Measurements from ENCODE around the gene FOXR1. TPM values are rescaled to one million over a fixed set of nuclear protein-coding genes. Genes with fewer than 3 reads are reported as not detected.

The FOXR1 gene
- total RNA-seq, 3 donors from 2014 or later (not counting 1 experiment from before 2014, with no cell fraction given): not detected

DNA sequence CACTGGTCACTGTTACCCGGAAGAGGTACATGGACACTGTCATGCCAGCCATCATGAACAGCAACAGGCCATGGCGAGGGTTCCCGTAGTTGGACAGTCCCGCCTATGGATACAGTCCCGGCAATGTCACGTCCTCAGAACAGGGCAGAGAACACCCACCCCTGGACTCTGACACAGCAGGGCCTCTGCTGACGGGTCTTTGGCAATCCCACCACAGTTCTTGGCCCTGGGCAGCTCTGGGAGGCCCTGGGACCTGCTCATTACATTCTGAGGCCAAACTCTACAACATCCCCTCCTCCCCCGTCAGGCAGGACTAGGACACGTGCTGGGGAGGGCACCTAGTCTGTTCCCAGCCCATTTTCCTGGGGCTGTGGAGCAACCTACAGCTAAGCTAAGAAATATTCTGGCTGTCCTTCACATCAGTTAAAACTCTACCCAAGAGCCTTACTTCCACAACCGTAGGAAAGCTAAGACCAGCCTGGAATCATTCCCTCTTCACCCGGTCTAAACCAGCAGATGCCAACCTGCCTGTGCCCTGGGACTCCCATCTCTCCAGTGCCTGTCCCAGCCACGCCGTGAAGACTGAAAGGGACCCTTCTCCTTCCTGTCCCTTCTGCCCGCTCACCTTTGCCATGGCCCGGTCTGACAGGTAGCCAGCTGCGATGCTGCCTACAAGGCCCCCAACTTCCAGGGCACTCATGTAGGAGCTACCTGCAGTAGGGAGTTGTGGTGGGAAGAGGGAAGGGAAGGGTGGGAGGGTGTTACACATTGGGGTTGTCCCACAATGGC, 54.6 kb downstream of the FOXR1 start:
- no peaks in the 10 kb centered on the region for H3K9me3 Mint-ChIP-seq
- H3K4me3 ChIP-seq (ENCODE audit: low read length): no peak overlapping the region
- no peaks in the 10 kb centered on the region for H3K9me3 ChIP-seq (ENCODE audit: control insufficient read depth, insufficient read depth, low read length)
- ATAC-seq: no peak
- peaks cover 8% of the 10 kb centered on the region for H3K36me3 Mint-ChIP-seq
- H3K27me3 ChIP-seq (ENCODE audit: control insufficient read depth, insufficient read depth, low read length): no peaks in the 10 kb centered on the region
- H3K4me1 ChIP-seq (ENCODE audit: control insufficient read depth, insufficient read depth, low read length): peaks cover 10% of the 10 kb centered on the region
- H3K4me1 Mint-ChIP-seq: peaks cover 6 to 21% of the 10 kb centered on the region in 2 donors
- no peak overlapping the region for H3K4me3 Mint-ChIP-seq
- intact Hi-C loops (cut with micrococcal nuclease): no loop called here
- peak overlapping the region in 1 of 2 donors; percentile 80 for H3K27ac Mint-ChIP-seq
- DNase-seq: no peak
- TF ChIP-seq, protein P1, sequence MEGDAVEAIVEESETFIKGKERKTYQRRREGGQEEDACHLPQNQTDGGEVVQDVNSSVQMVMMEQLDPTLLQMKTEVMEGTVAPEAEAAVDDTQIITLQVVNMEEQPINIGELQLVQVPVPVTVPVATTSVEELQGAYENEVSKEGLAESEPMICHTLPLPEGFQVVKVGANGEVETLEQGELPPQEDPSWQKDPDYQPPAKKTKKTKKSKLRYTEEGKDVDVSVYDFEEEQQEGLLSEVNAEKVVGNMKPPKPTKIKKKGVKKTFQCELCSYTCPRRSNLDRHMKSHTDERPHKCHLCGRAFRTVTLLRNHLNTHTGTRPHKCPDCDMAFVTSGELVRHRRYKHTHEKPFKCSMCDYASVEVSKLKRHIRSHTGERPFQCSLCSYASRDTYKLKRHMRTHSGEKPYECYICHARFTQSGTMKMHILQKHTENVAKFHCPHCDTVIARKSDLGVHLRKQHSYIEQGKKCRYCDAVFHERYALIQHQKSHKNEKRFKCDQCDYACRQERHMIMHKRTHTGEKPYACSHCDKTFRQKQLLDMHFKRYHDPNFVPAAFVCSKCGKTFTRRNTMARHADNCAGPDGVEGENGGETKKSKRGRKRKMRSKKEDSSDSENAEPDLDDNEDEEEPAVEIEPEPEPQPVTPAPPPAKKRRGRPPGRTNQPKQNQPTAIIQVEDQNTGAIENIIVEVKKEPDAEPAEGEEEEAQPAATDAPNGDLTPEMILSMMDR (IDR thresholded peaks at IDR 0.05): no peak
- H3K36me3 ChIP-seq (ENCODE audit: control insufficient read depth, insufficient read depth, low read length): peaks cover 44% of the 10 kb centered on the region
- H3K27me3 Mint-ChIP-seq (ENCODE audit: low read depth in 2 of 2): no peaks in the 10 kb centered on the region
- 94% methylated on average over 16 of the region's 16 CpGs for WGBS (ENCODE audit: insufficient coverage)
- no peak overlapping the region for H3K27ac ChIP-seq (ENCODE audit: low read length)

DNA sequence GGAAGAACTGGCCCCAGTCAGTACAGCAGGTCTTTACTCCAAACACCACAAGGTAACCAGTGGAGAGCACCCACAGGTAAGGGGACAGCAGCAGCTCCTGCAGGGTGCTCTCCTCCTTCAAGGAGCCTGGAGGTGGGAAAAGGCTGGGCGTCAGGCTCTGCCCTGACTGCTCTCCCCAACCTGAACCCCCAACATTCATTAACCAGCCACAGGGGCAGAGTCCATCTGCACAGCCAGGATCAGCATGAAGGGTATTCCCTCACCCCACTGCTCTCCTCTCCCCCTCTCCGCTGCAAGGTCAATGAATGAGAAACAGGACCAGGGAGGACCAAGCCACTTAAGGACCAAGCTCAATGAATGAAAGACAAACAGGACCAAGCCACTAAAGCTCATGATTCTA, 55.4 kb downstream of the FOXR1 start:
- Histone ChIP-seq H3K9me3 (ENCODE audit: control insufficient read depth, insufficient read depth, low read length) (no peaks in the 10 kb centered on the region), H3K36me3 (ENCODE audit: control insufficient read depth, insufficient read depth, low read length) (peaks cover 37% of the 10 kb centered on the region), H3K27ac (ENCODE audit: low read length) (no peak overlapping the region), H3K4me1 (ENCODE audit: control insufficient read depth, insufficient read depth, low read length) (peaks cover 13% of the 10 kb centered on the region), H3K27me3 (ENCODE audit: control insufficient read depth, insufficient read depth, low read length) (no peaks in the 10 kb centered on the region), H3K4me3 (ENCODE audit: low read length) (no peak overlapping the region)
- no peak for ATAC-seq
- no peak overlapping the region for H3K27ac Mint-ChIP-seq
- DNase-seq: no peak
- peaks cover 8% of the 10 kb centered on the region for H3K36me3 Mint-ChIP-seq
- 90% methylated on average over 2 of the region's 2 CpGs for WGBS (ENCODE audit: insufficient coverage)
- H3K4me1 Mint-ChIP-seq: peaks cover 6 to 21% of the 10 kb centered on the region in 2 donors
- H3K4me3 Mint-ChIP-seq: no peak overlapping the region
- intact Hi-C loops (cut with micrococcal nuclease): no loop called here
- no peaks in the 10 kb centered on the region for H3K27me3 Mint-ChIP-seq (ENCODE audit: low read depth in 2 of 2)
- no peaks in the 10 kb centered on the region for H3K9me3 Mint-ChIP-seq
- TF ChIP-seq, protein P1 (IDR thresholded peaks at IDR 0.05): no peak

DNA sequence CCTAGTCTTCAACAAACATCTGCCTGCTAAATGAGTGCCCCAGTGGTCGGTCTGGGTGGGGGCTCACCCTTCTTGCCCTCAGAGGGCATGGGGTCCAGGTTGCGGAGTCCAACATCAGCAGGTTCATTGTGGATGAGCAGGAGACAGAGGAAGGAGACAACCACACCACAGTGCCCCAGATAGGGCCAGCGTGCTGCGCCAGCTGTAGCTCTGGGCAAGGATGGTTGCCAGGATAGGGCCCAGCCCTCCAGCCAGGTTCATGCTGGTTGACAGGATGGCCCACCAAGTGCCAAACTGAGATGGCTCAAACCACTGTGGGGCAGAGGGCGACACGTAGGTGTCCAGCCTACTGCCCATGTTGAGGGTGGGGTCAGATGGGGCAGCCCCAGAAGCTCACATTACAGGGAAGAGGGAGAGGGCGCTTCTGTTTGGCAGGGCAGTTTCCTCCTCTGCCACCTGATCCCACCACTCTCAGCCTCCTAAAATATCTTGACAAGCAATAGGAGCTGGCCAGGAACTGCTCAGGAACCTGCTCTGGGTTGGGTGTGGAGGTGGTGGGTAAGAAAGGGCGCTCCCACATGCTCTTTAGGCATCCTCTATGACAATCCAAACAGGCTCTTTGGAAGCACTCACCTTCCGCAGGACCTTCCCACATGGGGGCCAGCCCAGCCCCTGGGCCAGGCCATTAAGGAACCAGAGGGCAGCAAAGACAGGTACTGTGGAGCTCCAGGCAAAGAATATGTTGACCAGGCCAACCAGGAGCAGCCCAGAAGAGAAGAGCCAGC, 56.2 kb downstream of the FOXR1 start:
- Mint-ChIP-seq H3K4me3 (no peak overlapping the region), H3K27me3 (ENCODE audit: low read depth in 2 of 2) (no peaks in the 10 kb centered on the region), H3K9me3 (no peaks in the 10 kb centered on the region), H3K27ac (no peak overlapping the region), H3K4me1 (peaks cover 6 to 21% of the 10 kb centered on the region in 2 donors), H3K36me3 (peaks cover 8% of the 10 kb centered on the region)
- Histone ChIP-seq H3K4me1 (ENCODE audit: control insufficient read depth, insufficient read depth, low read length) (peaks cover 13% of the 10 kb centered on the region), H3K27ac (ENCODE audit: low read length) (no peak overlapping the region), H3K4me3 (ENCODE audit: low read length) (no peak overlapping the region), H3K36me3 (ENCODE audit: control insufficient read depth, insufficient read depth, low read length) (peaks cover 31% of the 10 kb centered on the region), H3K9me3 (ENCODE audit: control insufficient read depth, insufficient read depth, low read length) (no peaks in the 10 kb centered on the region), H3K27me3 (ENCODE audit: control insufficient read depth, insufficient read depth, low read length) (no peaks in the 10 kb centered on the region)
- DNase-seq (no peak), ATAC-seq (no peak)
- TF ChIP-seq, protein P1 (IDR thresholded peaks at IDR 0.05): no peak
- 98% methylated on average over 8 of the region's 9 CpGs for WGBS (ENCODE audit: insufficient coverage)
- intact Hi-C loops (cut with micrococcal nuclease): no loop called here
